C4-2B (cell line): Measurements from ENCODE around the gene PLEKHH3.

Experiments
- H3K27ac ChIP-seq: fragments of 450-650 bp; 2 replicates; pipeline ENCODE4 v1.5.1; 2017
- ZFX ChIP-seq: fragments of 450-650 bp; IDR thresholded peaks from 2 replicates; pipeline ENCODE4 v1.6.1; 2017
- TF ChIP-seq, protein P1 (sequence below): fragments of 450-650 bp; conservative IDR thresholded peaks from 2 replicates; pipeline ENCODE4 v1.5.1; 2017; ENCODE audit warnings: mild to moderate bottlenecking

PLEKHH3 gene

DNA sequence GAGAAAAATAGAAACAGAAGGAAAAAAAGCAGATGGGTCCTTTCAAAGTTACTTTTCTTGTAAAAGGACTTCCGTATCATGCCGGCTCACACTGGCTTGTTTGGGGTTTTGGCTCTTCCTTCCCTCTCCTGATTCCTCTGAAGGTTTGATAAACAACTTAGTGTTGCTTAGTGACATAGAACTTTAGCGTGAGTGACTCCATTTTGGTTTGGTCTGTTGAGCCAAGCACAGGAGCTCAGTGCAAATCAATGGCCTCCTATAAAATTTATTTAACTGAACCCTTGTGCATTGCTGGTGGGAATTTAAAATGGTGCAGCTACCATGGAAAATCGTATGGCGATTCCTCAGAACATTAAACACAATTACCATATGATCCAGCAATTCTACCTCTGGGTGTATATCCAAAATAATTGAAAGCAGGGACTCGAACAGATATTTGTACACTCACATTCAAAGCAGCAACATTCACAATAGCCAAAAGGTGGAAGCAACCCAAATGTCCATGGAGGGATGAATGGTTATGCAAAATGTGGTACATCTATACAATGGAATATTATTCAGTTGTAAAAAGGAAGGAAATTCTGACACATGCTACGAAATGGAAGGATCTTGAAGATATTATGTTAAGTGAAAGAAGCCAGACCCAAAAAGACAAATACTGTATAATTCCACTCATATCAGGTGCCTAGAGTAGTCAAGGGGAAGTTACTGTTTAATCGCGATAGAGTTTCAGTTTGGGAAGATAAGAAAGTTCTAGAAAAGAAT lies 18.8 kb downstream of the PLEKHH3 start:
- no peak overlapping the region for H3K27ac ChIP-seq
- TF ChIP-seq, protein P1, sequence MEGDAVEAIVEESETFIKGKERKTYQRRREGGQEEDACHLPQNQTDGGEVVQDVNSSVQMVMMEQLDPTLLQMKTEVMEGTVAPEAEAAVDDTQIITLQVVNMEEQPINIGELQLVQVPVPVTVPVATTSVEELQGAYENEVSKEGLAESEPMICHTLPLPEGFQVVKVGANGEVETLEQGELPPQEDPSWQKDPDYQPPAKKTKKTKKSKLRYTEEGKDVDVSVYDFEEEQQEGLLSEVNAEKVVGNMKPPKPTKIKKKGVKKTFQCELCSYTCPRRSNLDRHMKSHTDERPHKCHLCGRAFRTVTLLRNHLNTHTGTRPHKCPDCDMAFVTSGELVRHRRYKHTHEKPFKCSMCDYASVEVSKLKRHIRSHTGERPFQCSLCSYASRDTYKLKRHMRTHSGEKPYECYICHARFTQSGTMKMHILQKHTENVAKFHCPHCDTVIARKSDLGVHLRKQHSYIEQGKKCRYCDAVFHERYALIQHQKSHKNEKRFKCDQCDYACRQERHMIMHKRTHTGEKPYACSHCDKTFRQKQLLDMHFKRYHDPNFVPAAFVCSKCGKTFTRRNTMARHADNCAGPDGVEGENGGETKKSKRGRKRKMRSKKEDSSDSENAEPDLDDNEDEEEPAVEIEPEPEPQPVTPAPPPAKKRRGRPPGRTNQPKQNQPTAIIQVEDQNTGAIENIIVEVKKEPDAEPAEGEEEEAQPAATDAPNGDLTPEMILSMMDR = no peak
- TF ChIP-seq ZFX = no peak

DNA sequence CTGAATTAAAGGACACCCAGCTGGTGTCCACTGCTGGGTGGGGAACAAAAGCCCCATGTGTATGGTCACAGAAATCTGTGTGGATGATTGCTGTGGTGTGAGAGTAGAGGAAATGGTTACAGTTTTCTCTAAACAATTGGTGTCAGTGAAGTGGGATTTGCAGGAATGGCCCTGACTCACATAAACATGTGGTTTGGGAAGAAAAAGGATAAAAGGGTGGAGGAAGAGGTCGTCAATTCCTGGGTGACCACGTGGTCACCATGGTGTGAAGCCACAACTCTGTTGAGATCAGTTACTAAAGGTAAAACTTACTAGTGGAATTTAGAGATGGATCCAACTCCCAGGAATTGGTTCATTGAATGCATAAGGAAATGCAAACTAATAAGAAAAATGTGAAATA lies 21.3 kb downstream of the PLEKHH3 start:
- no peak for TF ChIP-seq ZFX
- TF ChIP-seq, protein P1 = no peak
- H3K27ac ChIP-seq = no peak overlapping the region

DNA sequence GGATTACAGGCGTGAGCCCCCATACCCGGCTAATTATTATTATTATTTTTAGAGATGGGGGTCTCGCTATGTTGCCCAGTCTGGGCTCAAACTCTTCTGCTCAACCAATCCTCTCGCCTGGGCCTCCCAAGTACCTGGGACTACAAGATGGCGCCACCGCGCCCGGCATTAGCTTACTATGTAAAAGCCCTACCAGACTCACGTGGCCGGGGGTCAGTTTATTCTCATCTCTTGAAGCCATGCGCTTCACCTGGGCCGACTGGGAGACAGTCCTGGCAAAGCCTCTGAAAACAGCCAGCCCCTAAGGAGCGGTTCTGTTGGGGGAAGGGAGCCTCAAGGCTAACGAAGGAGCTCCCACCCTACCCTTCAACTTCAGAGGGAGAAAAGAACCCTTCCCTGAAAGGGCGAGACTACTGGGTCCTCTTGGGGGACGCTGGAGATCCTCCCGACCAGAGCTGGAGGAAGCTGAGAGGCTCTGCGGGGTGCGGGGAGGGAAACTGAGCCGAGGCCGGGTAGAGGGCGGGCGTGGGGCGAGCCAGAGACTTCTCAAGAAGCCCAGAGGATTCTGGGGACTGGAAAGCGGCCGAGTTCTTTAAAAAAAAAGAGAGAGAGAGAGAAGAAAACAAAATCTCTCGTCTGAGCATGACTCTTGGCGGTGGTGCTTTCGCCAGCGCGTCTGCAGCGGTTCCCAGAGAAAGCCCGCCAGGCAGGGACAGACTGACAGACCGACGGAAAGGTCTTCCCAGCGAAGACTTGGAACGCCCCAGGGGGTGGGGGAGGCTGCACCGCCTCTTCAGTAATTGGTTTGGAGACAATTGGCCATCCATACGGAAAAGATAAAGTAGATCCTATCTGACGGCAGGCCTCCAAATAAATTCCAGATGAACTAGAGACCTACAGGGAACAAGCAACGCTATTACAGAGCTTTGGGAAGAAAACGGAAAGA lies 23.3 kb downstream of the PLEKHH3 start:
- H3K27ac ChIP-seq = no peak overlapping the region
- no peak for TF ChIP-seq ZFX
- TF ChIP-seq, protein P1 = no peak

DNA sequence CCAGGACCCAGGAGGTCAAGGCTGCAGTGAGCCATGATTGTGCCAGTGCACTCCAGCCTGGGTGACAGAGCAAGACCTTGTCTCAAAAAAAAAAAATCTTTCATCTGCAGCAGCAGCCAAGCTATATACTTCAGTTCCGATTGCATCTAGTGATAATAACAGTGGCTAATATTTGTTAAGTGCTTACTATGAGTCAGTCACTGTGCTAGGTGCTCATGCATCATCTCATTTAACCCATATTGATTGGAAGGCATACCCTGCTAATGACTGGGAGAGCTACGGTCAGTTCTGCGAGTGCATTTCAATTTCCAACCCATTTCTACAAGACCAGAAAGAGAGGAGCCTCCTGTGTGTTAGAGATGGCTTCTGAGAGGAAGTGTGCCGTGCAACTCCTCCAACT lies 25.4 kb downstream of the PLEKHH3 start:
- no peak overlapping the region for H3K27ac ChIP-seq
- TF ChIP-seq ZFX = no peak
- TF ChIP-seq, protein P1 = no peak

DNA sequence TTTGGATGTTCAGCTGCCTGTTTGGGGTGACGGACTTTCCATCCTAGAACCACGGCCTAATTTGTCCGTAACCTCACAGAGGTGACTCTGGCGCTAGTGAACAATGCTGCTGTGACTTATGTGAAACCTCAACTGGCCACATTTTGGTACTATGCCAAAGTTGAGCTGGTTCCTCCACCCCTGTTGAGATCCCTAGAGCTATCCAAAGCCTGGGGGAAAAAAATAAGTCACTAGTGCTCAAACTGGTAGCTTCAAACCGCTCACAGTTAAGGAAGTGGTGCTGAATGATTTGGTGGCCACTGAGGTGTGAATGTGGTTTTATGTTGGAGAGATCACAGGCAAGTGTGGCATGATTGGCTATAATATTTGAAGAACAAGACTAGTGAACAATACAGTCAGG lies 29.0 kb downstream of the PLEKHH3 start:
- no peak overlapping the region for H3K27ac ChIP-seq
- TF ChIP-seq, protein P1 = no peak
- no peak for TF ChIP-seq ZFX

DNA sequence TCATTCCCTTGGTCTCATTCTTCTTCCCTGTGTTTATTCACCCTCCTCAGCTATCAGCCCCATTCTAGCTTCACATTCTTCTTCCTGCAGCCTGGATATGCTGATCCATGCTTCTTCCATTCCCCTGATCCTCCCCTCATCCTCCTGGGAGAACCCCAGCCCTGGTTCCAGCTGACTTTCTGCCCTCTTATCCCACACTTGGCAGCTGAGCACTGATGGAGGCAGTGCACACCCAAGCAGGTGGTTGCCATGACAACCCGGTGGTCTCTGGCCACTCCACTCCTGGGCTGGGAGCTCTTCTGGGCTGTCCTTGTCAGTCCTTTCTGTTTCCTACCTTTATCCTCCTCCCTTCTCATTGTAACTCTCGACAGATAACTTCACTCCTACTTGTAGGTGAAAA lies 34.5 kb downstream of the PLEKHH3 start:
- no peak overlapping the region for H3K27ac ChIP-seq
- TF ChIP-seq, protein P1 = no peak
- TF ChIP-seq ZFX = no peak

DNA sequence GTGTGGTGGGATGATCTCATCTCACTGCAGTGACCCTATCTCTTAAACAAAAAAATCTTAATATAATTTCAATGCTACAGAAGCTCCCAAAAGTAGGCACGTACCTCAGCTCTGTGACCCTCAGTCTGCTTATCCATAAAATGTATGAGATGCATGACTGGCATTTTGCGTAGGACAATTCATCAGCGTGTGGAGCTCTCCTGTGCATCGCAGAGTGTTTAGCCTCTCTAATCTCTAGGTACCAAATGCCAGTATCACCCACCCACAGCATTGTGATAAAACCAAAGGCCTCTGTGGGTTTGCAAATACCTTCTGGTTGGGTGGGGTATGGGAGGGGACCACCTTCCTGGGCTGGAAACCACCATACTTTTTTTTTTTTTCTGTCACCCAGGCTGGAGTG lies 36.7 kb downstream of the PLEKHH3 start:
- no peak for TF ChIP-seq ZFX
- TF ChIP-seq, protein P1 = no peak
- no peak overlapping the region for H3K27ac ChIP-seq
